Peyer's patch (tissue), 4 donors: ENCODE results near the gene AGTPBP1.
"Not testable (repeated sequence)": the region's sequence is repeated elsewhere in the genome, so short reads cannot be mapped to it uniquely, and the experiment has no call there.

ENCODE experiments used
- POLR2A ChIP-seq, 2 donors: fragments of 450-650 bp; IDR thresholded peaks; one replicate each; pipeline ENCODE4 v1.5.1; 2017; ENCODE audit warnings: antibody characterized with exemption in 2 of 2, mild to moderate bottlenecking in 2 of 2, moderate library complexity in 2 of 2
- TF ChIP-seq, protein P1 (sequence below), 6 experiments: fragments of 450-650 bp in 4 of 6; fragments of 200-600 bp in 2 of 6; sonication (generic) in 1 of 6; IDR thresholded peaks; one replicate each; pipeline ENCODE4 v1.5.1; 2017 to 2019; ENCODE audit warnings: antibody characterized with exemption in 6 of 6, mild to moderate bottlenecking in 3 of 6, moderate library complexity in 1 of 6

DNA sequence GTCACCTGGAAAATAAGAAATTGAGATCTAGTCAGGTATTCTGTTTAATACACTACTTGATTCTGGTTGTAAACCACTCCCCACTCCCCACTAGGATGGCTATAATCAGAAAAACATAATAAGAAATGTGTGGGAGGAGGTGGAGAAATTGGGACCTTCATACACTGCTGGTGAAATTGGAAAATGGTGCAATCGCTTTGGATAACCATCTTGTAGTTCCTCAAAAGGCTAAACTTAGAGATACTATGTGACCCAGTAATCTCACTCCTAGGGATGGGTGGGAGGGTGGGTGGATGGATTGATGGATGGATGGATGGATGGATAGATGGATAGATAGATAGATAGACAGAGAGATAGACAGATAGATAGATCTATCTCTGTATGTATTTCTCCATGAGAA is 14.5 kb upstream of the AGTPBP1 start:
- TF ChIP-seq, protein P1, sequence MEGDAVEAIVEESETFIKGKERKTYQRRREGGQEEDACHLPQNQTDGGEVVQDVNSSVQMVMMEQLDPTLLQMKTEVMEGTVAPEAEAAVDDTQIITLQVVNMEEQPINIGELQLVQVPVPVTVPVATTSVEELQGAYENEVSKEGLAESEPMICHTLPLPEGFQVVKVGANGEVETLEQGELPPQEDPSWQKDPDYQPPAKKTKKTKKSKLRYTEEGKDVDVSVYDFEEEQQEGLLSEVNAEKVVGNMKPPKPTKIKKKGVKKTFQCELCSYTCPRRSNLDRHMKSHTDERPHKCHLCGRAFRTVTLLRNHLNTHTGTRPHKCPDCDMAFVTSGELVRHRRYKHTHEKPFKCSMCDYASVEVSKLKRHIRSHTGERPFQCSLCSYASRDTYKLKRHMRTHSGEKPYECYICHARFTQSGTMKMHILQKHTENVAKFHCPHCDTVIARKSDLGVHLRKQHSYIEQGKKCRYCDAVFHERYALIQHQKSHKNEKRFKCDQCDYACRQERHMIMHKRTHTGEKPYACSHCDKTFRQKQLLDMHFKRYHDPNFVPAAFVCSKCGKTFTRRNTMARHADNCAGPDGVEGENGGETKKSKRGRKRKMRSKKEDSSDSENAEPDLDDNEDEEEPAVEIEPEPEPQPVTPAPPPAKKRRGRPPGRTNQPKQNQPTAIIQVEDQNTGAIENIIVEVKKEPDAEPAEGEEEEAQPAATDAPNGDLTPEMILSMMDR (IDR thresholded peaks at IDR 0.05): not testable (repeated sequence)
- TF ChIP-seq POLR2A (IDR thresholded peaks at IDR 0.05): not testable (repeated sequence)
